Panc1 (cell line): ENCODE data around the gene IL1RAPL1. TPM values are rescaled to one million over a fixed set of nuclear protein-coding genes. Genes with fewer than 3 reads are reported as not detected.

ENCODE experiments used
- ATAC-seq: fragments of 200-7000 bp; cut with Tn5 transposase; 2 replicates; pipeline ENCODE4 v1.9.1; 2020; ENCODE audit warnings: mild to moderate bottlenecking, moderate library complexity
- BruUV-seq: library from RNA; stranded (reverse); fragments of 400-500 nt; replicated peaks from 2 replicates; lab custom pipeline; 2021; lab: Mats Ljungman, UMichigan
- CTCF ChIA-PET: fragments of 300-600 bp; sonication (Branson Sonifier 250); formaldehyde crosslinking; loops from one replicate; lab custom pipeline; 2022; ENCODE audit warnings: antibody characterized with exemption; lab: Charles Lee
- POLR2A ChIA-PET: fragments of 300-600 bp; sonication (Branson Sonifier 250); formaldehyde crosslinking; loops from one replicate; lab custom pipeline; 2022; ENCODE audit warnings: antibody characterized with exemption; lab: Charles Lee
- DNase-seq: peaks from one replicate; pipeline ENCODE4 v3.0.0-alpha.2; 2010; ENCODE audit warnings: low read depth, low spot score
- H3K27ac ChIP-seq: 2 replicates; pipeline ENCODE4 v1.5.1; 2011; ENCODE audit warnings: mild to moderate bottlenecking, low read length, inconsistent platforms
- H3K27me3 ChIP-seq: fragments of 200-500 bp; sonication (Bioruptor generic); 2 replicates; pipeline ENCODE4 v1.6.0; 2014; ENCODE audit warnings: low read length, inconsistent platforms; ENCODE audit not compliant: control insufficient read depth, insufficient read depth
- H3K36me3 ChIP-seq: fragments of 200-500 bp; sonication (Bioruptor generic); 2 replicates; pipeline ENCODE4 v1.5.1; 2014; ENCODE audit warnings: inconsistent platforms, mild to moderate bottlenecking, low read length, moderate library complexity; ENCODE audit not compliant: control insufficient read depth, insufficient read depth
- H3K4me1 ChIP-seq: 2 replicates; pipeline ENCODE4 v1.5.1; 2011; ENCODE audit warnings: inconsistent platforms, mild to moderate bottlenecking, low read length, moderate library complexity; ENCODE audit not compliant: control insufficient read depth, insufficient read depth
- H3K4me3 ChIP-seq, 2 experiments: 2 replicates each; pipeline ENCODE4 v1.5.1; 2011 to 2012; ENCODE audit warnings: low read depth in 2 of 2, low read length in 2 of 2, mild to moderate bottlenecking in 2 of 2, inconsistent platforms in 1 of 2, moderate library complexity in 1 of 2
- H3K9me3 ChIP-seq: fragments of 200-500 bp; sonication (Bioruptor generic); 2 replicates; pipeline ENCODE4 v1.5.1; 2014; ENCODE audit warnings: low read depth, mild to moderate bottlenecking, inconsistent platforms, low read length, moderate library complexity; ENCODE audit not compliant: control insufficient read depth, insufficient read depth
- CTCF ChIP-seq: fragments of 450-650 bp; IDR thresholded peaks from 2 replicates; pipeline ENCODE4 v1.5.1; 2017; ENCODE audit warnings: mild to moderate bottlenecking
- POLR2AphosphoS5 ChIP-seq: IDR thresholded peaks from 2 replicates; pipeline ENCODE4 v1.6.1; 2012; ENCODE audit warnings: mild to moderate bottlenecking, low read depth, low read length, moderate library complexity
- REST ChIP-seq, 2 experiments: IDR thresholded peaks; 2 replicates each; pipeline ENCODE4 v1.6.1; 2011 to 2012; ENCODE audit warnings: low read depth in 2 of 2, control low read depth in 1 of 2, low read length in 1 of 2, mild to moderate bottlenecking in 1 of 2, moderate library complexity in 1 of 2; ENCODE audit not compliant: insufficient read depth in 1 of 2
- SIN3A ChIP-seq: IDR thresholded peaks from 2 replicates; pipeline ENCODE4 v1.6.1; 2012; ENCODE audit warnings: low read depth, mild to moderate bottlenecking, low read length, moderate library complexity, borderline replicate concordance; ENCODE audit not compliant: insufficient read depth
- TCF7L2 ChIP-seq: IDR thresholded peaks from 2 replicates; pipeline ENCODE4 v1.6.1; 2011; ENCODE audit warnings: mild to moderate bottlenecking, low read depth, low read length, inconsistent platforms
- in situ Hi-C: cut with HindIII; loops from 2 replicates; pipeline ENCODE4 v1.10.0; 2016; ENCODE audit warnings: low sequenced_read_pairs, low pct_unique_long_range_greater_than_20kb
- intact Hi-C: fragments of 100-400 bp; cut with micrococcal nuclease; formaldehyde crosslinking; loops from one replicate; pipeline ENCODE4 v1.10.0; 2022; ENCODE audit not compliant: unreplicated experiment
- total RNA-seq: library from RNA; stranded (reverse); gene quantifications from one replicate; pipeline ENCODE4 v1.2.1, GENCODE V29; 2021; ENCODE audit not compliant: unreplicated experiment

The IL1RAPL1 gene
- total RNA-seq, 1 experiment from 2014 or later, result 0.59 TPM

GRCh38 chrX:29581223-29581622, 994.0 kb downstream of the IL1RAPL1 start:
- DNase-seq (no peak), ATAC-seq (no peak)
- intact Hi-C loops, result no loop called here
- Histone ChIP-seq H3K36me3 (no peaks in the 10 kb centered on the region), H3K4me1 (no peaks in the 10 kb centered on the region), H3K27ac (no peak overlapping the region), H3K4me3 (no peak overlapping the region), H3K27me3 (no peaks in the 10 kb centered on the region), H3K9me3 (no peaks in the 10 kb centered on the region)
- TF ChIP-seq REST (IDR thresholded peaks at IDR 0.05; ENCODE audit: insufficient read depth in 1 of 2, low read depth in 2 of 2, low read length in 1 of 2) (no peak), SIN3A (no peak), POLR2AphosphoS5 (no peak), CTCF (no peak), TCF7L2 (no peak)
- no TSS peak for BruUV-seq
- in situ Hi-C loops, result no loop called here
- ChIA-PET POLR2A (no interaction called here), CTCF (no interaction called here)

GRCh38 chrX:29587107-29587506, 999.9 kb downstream of the IL1RAPL1 start:
- CTCF ChIA-PET, result no interaction called here
- H3K27ac ChIP-seq, result no peak overlapping the region
- no peak overlapping the region for H3K4me3 ChIP-seq
- TF ChIP-seq TCF7L2 (no peak), REST (IDR thresholded peaks at IDR 0.05; ENCODE audit: insufficient read depth in 1 of 2, low read depth in 2 of 2, low read length in 1 of 2) (no peak), POLR2AphosphoS5 (no peak), CTCF (no peak), SIN3A (no peak)
- DNase-seq, result no peak
- no TSS peak for BruUV-seq
- in situ Hi-C loops (no loop called here), intact Hi-C loops (no loop called here)
- no peak for ATAC-seq
- H3K9me3 ChIP-seq, result no peaks in the 10 kb centered on the region
- no peaks in the 10 kb centered on the region for H3K4me1 ChIP-seq
- POLR2A ChIA-PET, result no interaction called here
- H3K27me3 ChIP-seq, result no peaks in the 10 kb centered on the region
- no peaks in the 10 kb centered on the region for H3K36me3 ChIP-seq
